GM19035 (cell line): ENCODE measurements around the gene XRCC3.
A peak's percentile ranks its signal among the peaks of the same experiment; 100 is the strongest.

Experiments
- ATAC-seq: cut with Tn5 transposase; IDR thresholded peaks from one replicate; pipeline ENCODE4 v1.9.1; 2021; ENCODE audit not compliant: unreplicated experiment

Gene XRCC3

GRCh38 chr14:103726474-103726873 lies 11.2 kb upstream of the XRCC3 start:
- ATAC-seq = no peak

GRCh38 chr14:103725739-103726395 lies 10.6 kb upstream of the XRCC3 start:
- ATAC-seq = no peak

- ATAC-seq = no peak
These were observed 9.9 kb upstream of the XRCC3 start for GRCh38 chr14:103725001-103725682.

- no peak for ATAC-seq
These were observed 8.9 kb upstream of the XRCC3 start for GRCh38 chr14:103724116-103724515.

GRCh38 chr14:103723748-103724081 lies 8.5 kb upstream of the XRCC3 start:
- no peak for ATAC-seq

GRCh38 chr14:103721334-103722120 lies 6.3 kb upstream of the XRCC3 start:
- ATAC-seq = no peak

GRCh38 chr14:103719751-103720150 lies 4.5 kb upstream of the XRCC3 start:
- no peak for ATAC-seq

- no peak for ATAC-seq
These were observed 3.3 kb upstream of the XRCC3 start for GRCh38 chr14:103718572-103718971.

- ATAC-seq = no peak
These were observed 1.7 kb upstream of the XRCC3 start for GRCh38 chr14:103716899-103717411.

- peak; percentile 2 for ATAC-seq
These were observed 995 bp upstream of the XRCC3 start for GRCh38 chr14:103716091-103716801.

- ATAC-seq = no peak
These were observed 1.1 kb downstream of the XRCC3 start for GRCh38 chr14:103714063-103714724.

- ATAC-seq = no peak
These were observed 1.8 kb downstream of the XRCC3 start for GRCh38 chr14:103713304-103714062.

GRCh38 chr14:103712633-103713247 lies 2.5 kb downstream of the XRCC3 start:
- ATAC-seq = no peak

GRCh38 chr14:103711516-103712431 lies 3.5 kb downstream of the XRCC3 start:
- no peak for ATAC-seq

GRCh38 chr14:103710771-103711377 lies 4.4 kb downstream of the XRCC3 start:
- ATAC-seq = no peak

- ATAC-seq = no peak
These were observed 5.4 kb downstream of the XRCC3 start for GRCh38 chr14:103709814-103710213.

GRCh38 chr14:103708750-103709187 lies 6.5 kb downstream of the XRCC3 start:
- ATAC-seq = no peak
